ENCODE measurements around the gene KLHL24.

KLHL24 gene

DNA sequence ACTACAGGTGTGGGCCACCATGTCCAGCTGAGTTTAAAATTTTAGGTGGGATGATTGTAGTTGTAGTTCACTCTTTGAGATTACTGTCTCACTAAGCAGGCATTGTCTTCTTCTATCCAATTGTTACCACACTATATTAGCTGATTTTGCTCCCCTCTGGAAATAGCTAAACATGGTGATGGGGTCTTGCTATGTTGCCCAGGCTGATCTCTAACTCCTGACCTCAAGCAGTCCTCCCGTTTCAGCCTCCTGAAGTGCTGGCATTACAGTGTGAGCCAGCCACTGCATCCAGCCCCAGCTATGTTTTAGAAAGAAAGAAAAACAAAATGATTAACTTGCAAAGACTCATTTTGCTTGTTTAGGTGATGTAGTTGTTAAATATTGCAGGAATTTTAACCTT, 92.8 kb downstream of the KLHL24 start:
- Histone ChIP-seq H3K27me3 (replicated peaks in 2 of 5; ENCODE audit: control insufficient read depth in 4 of 5, insufficient read depth in 5 of 5, low read length in 4 of 5) (no peaks in the 10 kb centered on the region), H3K27ac (ENCODE audit: insufficient read depth in 1 of 2, low read depth in 1 of 2, low read length in 2 of 2, poor library complexity in 1 of 2, severe bottlenecking in 2 of 2) (no peak overlapping the region), H3K4me1 (ENCODE audit: control extremely low read depth in 1 of 4, control insufficient read depth in 4 of 4, insufficient read depth in 4 of 4, low read length in 3 of 4) (no peaks in the 10 kb centered on the region), H3K4me3 (ENCODE audit: control insufficient read depth in 1 of 7, extremely low read depth in 1 of 7, insufficient read depth in 4 of 7, low read depth in 2 of 7, low read length in 6 of 7) (no peak overlapping the region), H3K36me3 (ENCODE audit: control insufficient read depth in 4 of 4, insufficient read depth in 4 of 4, low read length in 3 of 4) (peaks cover 16 to 73% (median 45%) of the 10 kb centered on the region in 4 experiments), H3K9me3 (ENCODE audit: control extremely low read depth in 1 of 5, control insufficient read depth in 4 of 5, insufficient read depth in 2 of 5, low read depth in 1 of 5, low read length in 4 of 5) (no peaks in the 10 kb centered on the region)
- POLR2A ChIA-PET = no interaction called here
- CTCF ChIA-PET = interaction anchor here (1.1 kb wide), 1 partner anchor 259 kb away, joined by 5 read pairs; no protein-coding TSS in a partner anchor
- no peak for DNase-seq
- WGBS (ENCODE audit: insufficient coverage) = no CpG with 5 or more reads among the region's 1 CpG

DNA sequence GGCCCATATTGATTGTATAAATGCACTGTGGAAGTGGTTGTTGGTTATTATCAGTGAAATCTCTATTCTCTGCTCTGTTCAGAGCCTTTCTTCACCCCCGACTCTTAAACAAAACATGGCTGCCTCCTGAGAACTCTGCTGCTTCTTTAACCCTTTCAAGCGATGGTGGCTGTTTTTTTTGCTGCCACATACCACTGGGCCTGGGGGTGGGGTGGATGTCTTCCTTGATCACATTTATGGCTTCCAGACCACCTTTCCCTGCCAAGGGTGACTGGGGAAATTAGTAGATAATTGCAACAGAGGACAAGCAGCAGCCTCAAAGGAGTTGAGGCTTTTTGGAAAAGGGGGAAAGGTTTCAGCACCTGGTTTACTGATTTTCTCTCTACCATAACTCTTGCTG, 94.9 kb downstream of the KLHL24 start:
- 100% methylated on average over 1 of the region's 2 CpGs for WGBS (ENCODE audit: insufficient coverage)
- H3K36me3 ChIP-seq (ENCODE audit: control insufficient read depth in 4 of 4, insufficient read depth in 4 of 4, low read length in 3 of 4) = peaks cover 17 to 76% (median 51%) of the 10 kb centered on the region in 4 experiments

DNA sequence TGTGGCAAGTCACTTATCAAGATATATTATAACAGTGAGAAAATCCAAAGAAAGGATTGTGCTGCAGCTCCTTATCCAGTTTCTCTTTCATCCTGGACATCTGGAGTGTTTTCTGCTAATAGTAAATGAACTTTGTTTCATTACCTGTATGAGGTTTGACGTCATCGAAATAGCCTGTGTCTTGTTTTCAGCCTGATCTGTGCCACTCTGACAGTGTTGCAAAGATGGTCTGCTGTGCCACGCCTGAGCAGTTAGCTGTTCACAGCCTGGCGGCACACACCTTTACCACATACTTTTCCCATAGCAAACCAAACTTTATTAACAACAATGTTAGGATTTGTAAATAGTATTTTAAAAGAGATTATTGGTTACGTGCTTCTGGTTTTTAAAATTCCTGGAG, 96.2 kb downstream of the KLHL24 start:
- no peak for DNase-seq
- Histone ChIP-seq H3K4me3 (ENCODE audit: control insufficient read depth in 1 of 7, extremely low read depth in 1 of 7, insufficient read depth in 4 of 7, low read depth in 2 of 7, low read length in 6 of 7) (no peak overlapping the region), H3K27ac (ENCODE audit: insufficient read depth in 1 of 2, low read depth in 1 of 2, low read length in 2 of 2, poor library complexity in 1 of 2, severe bottlenecking in 2 of 2) (no peak overlapping the region), H3K36me3 (ENCODE audit: control insufficient read depth in 4 of 4, insufficient read depth in 4 of 4, low read length in 3 of 4) (peaks cover 13 to 75% (median 50%) of the 10 kb centered on the region in 4 experiments), H3K9me3 (ENCODE audit: control extremely low read depth in 1 of 5, control insufficient read depth in 4 of 5, insufficient read depth in 2 of 5, low read depth in 1 of 5, low read length in 4 of 5) (no peaks in the 10 kb centered on the region), H3K4me1 (ENCODE audit: control extremely low read depth in 1 of 4, control insufficient read depth in 4 of 4, insufficient read depth in 4 of 4, low read length in 3 of 4) (no peaks in the 10 kb centered on the region), H3K27me3 (replicated peaks in 2 of 5; ENCODE audit: control insufficient read depth in 4 of 5, insufficient read depth in 5 of 5, low read length in 4 of 5) (no peaks in the 10 kb centered on the region)
- CTCF ChIA-PET = no interaction called here
- 100% methylated on average over 2 of the region's 5 CpGs for WGBS (ENCODE audit: insufficient coverage)
- POLR2A ChIA-PET = interaction anchor here (0.7 kb wide), 1 partner anchor 10 kb away, joined by 3 read pairs; no protein-coding TSS in a partner anchor

More for the DNA sequence above, 94.9 kb downstream of the KLHL24 start:
- Histone ChIP-seq H3K27ac (ENCODE audit: insufficient read depth in 1 of 2, low read depth in 1 of 2, low read length in 2 of 2, poor library complexity in 1 of 2, severe bottlenecking in 2 of 2) (no peak overlapping the region), H3K27me3 (replicated peaks in 2 of 5; ENCODE audit: control insufficient read depth in 4 of 5, insufficient read depth in 5 of 5, low read length in 4 of 5) (no peaks in the 10 kb centered on the region), H3K9me3 (ENCODE audit: control extremely low read depth in 1 of 5, control insufficient read depth in 4 of 5, insufficient read depth in 2 of 5, low read depth in 1 of 5, low read length in 4 of 5) (no peaks in the 10 kb centered on the region), H3K4me1 (ENCODE audit: control extremely low read depth in 1 of 4, control insufficient read depth in 4 of 4, insufficient read depth in 4 of 4, low read length in 3 of 4) (no peaks in the 10 kb centered on the region), H3K4me3 (ENCODE audit: control insufficient read depth in 1 of 7, extremely low read depth in 1 of 7, insufficient read depth in 4 of 7, low read depth in 2 of 7, low read length in 6 of 7) (no peak overlapping the region)
- DNase-seq = no peak
- CTCF ChIA-PET = no interaction called here
- POLR2A ChIA-PET = no interaction called here

DNA sequence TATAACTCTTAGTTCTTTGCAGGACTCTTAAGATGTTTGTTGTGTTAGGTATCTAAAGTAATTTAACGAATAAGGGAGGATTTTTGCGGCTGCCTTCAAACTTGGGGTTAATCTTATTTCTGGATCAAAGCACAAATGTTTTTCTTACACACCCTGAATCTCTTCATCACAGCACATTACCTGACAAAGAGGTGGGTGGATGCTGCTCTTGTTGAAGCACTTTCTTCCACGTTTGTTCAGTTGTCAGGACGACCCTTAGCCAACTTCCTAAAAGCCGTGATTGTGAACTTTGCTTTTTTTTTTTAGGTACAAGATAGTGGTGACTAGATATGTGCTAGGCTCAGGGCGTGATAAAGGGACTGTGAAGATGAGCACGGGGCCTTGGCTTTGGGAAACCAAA, 98.1 kb downstream of the KLHL24 start:
- H3K27me3 ChIP-seq (replicated peaks in 2 of 5; ENCODE audit: control insufficient read depth in 4 of 5, insufficient read depth in 5 of 5, low read length in 4 of 5) = no peaks in the 10 kb centered on the region
- WGBS (ENCODE audit: insufficient coverage) = 95% methylated on average over 3 of the region's 7 CpGs
- no peak overlapping the region for H3K4me3 ChIP-seq (ENCODE audit: control insufficient read depth in 1 of 7, extremely low read depth in 1 of 7, insufficient read depth in 4 of 7, low read depth in 2 of 7, low read length in 6 of 7)
- ChIA-PET CTCF (interaction anchor here (1.0 to 1.5 kb wide), 3 partner anchors 10 to 33 kb away, joined by 3 to 4 read pairs (median 3); no protein-coding TSS in a partner anchor), POLR2A (no interaction called here)
- no peaks in the 10 kb centered on the region for H3K9me3 ChIP-seq (ENCODE audit: control extremely low read depth in 1 of 5, control insufficient read depth in 4 of 5, insufficient read depth in 2 of 5, low read depth in 1 of 5, low read length in 4 of 5)
- no peaks in the 10 kb centered on the region for H3K4me1 ChIP-seq (ENCODE audit: control extremely low read depth in 1 of 4, control insufficient read depth in 4 of 4, insufficient read depth in 4 of 4, low read length in 3 of 4)
- peaks cover 22 to 72% (median 46%) of the 10 kb centered on the region in 4 experiments for H3K36me3 ChIP-seq (ENCODE audit: control insufficient read depth in 4 of 4, insufficient read depth in 4 of 4, low read length in 3 of 4)
- no peak overlapping the region for H3K27ac ChIP-seq (ENCODE audit: insufficient read depth in 1 of 2, low read depth in 1 of 2, low read length in 2 of 2, poor library complexity in 1 of 2, severe bottlenecking in 2 of 2)
- no peak for DNase-seq

All from common myeloid progenitor, CD34-positive (primary cell).